GM18870 (cell line): ENCODE data around the gene SNAP29.

Source experiments
- ATAC-seq: cut with Tn5 transposase; IDR thresholded peaks from one replicate; pipeline ENCODE4 v1.9.1; 2021; ENCODE audit warnings: moderate library complexity; ENCODE audit not compliant: unreplicated experiment

The SNAP29 gene

GRCh38 chr22:20865875-20866445 is 7.2 kb downstream of the SNAP29 start:
- no peak for ATAC-seq

GRCh38 chr22:20866736-20867135 is 7.9 kb downstream of the SNAP29 start:
- no peak for ATAC-seq

GRCh38 chr22:20867179-20868024 is 8.6 kb downstream of the SNAP29 start:
- ATAC-seq: no peak

GRCh38 chr22:20868025-20868962 is 9.5 kb downstream of the SNAP29 start:
- ATAC-seq: no peak

GRCh38 chr22:20869234-20869633 is 10.4 kb downstream of the SNAP29 start:
- ATAC-seq: no peak

- no peak for ATAC-seq
Measured at GRCh38 chr22:20873214-20873613, 14.4 kb downstream of the SNAP29 start.

GRCh38 chr22:20875296-20875695 is 16.5 kb downstream of the SNAP29 start:
- no peak for ATAC-seq

- ATAC-seq: no peak
Measured at GRCh38 chr22:20877715-20878114, 18.9 kb downstream of the SNAP29 start.

GRCh38 chr22:20881231-20881630 is 22.4 kb downstream of the SNAP29 start:
- no peak for ATAC-seq

- ATAC-seq: no peak
Measured at GRCh38 chr22:20881869-20882815, 23.3 kb downstream of the SNAP29 start.

- ATAC-seq: no peak
Measured at GRCh38 chr22:20882855-20883254, 24.0 kb downstream of the SNAP29 start.

GRCh38 chr22:20884454-20884853 is 25.6 kb downstream of the SNAP29 start:
- no peak for ATAC-seq

- ATAC-seq: no peak
Measured at GRCh38 chr22:20885017-20885556, 26.3 kb downstream of the SNAP29 start.

GRCh38 chr22:20885557-20886323 is 26.9 kb downstream of the SNAP29 start:
- no peak for ATAC-seq

- ATAC-seq: no peak
Measured at GRCh38 chr22:20887375-20887774, 28.6 kb downstream of the SNAP29 start.

GRCh38 chr22:20889025-20889704 is 30.4 kb downstream of the SNAP29 start:
- no peak for ATAC-seq

- no peak for ATAC-seq
Measured at GRCh38 chr22:20889904-20890540, 31.2 kb downstream of the SNAP29 start.

- ATAC-seq: no peak
Measured at GRCh38 chr22:20890975-20891374, 32.2 kb downstream of the SNAP29 start.
